SK-N-SH treated with all-trans-retinoic acid at 6 μM for 48 hours (cell line): ENCODE results near the gene PTPRN2.

Experiments used
- ATAC-seq: fragments of 200-7000 bp; cut with Tn5 transposase; 3 replicates; pipeline ENCODE4 v1.9.1; 2020; ENCODE audit warnings: mild to moderate bottlenecking, moderate library complexity
- ARNTL ChIP-seq: fragments of 450-650 bp; formaldehyde crosslinking; IDR thresholded peaks from 2 replicates; pipeline ENCODE4 v1.5.0; 2020; ENCODE audit warnings: low read depth, mild to moderate bottlenecking, moderate library complexity, borderline replicate concordance
- BACH2 ChIP-seq: fragments of 250-450 bp; sonication (Bioruptor Pico); IDR thresholded peaks from 2 replicates; pipeline ENCODE4 v1.9.0; 2021; ENCODE audit warnings: mild to moderate bottlenecking, borderline replicate concordance
- CSDC2 ChIP-seq: fragments of 250-450 bp; sonication (Bioruptor Pico); IDR thresholded peaks from 2 replicates; pipeline ENCODE4 v1.5.0; 2020; ENCODE audit warnings: mild to moderate bottlenecking, moderate library complexity
- ESRRG ChIP-seq: fragments of 250-450 bp; sonication (Bioruptor Pico); IDR thresholded peaks from 2 replicates; pipeline ENCODE4 v1.6.1; 2021; ENCODE audit warnings: mild to moderate bottlenecking
- GLIS3 ChIP-seq: fragments of 250-450 bp; sonication (Bioruptor Pico); IDR thresholded peaks from 2 replicates; pipeline ENCODE4 v1.5.0; 2020; ENCODE audit warnings: mild to moderate bottlenecking, moderate library complexity
- ISL1 ChIP-seq: fragments of 250-450 bp; sonication (Bioruptor Pico); IDR thresholded peaks from 2 replicates; pipeline ENCODE4 v2.1.2; 2022; ENCODE audit warnings: mild to moderate bottlenecking, moderate library complexity
- OSR1 ChIP-seq: fragments of 250-450 bp; sonication (Bioruptor Pico); IDR thresholded peaks from 2 replicates; pipeline ENCODE4 v1.8.0; 2022; ENCODE audit warnings: moderate library complexity, mild to moderate bottlenecking, inconsistent platforms
- PPARA ChIP-seq: fragments of 250-450 bp; sonication (Bioruptor Pico); IDR thresholded peaks from 2 replicates; pipeline ENCODE4 v1.5.0; 2020; ENCODE audit warnings: mild to moderate bottlenecking, borderline replicate concordance
- RARB ChIP-seq: fragments of 250-450 bp; sonication (Bioruptor Pico); IDR thresholded peaks from 2 replicates; pipeline ENCODE4 v1.8.0; 2021; ENCODE audit warnings: mild to moderate bottlenecking, moderate library complexity
- SNAI2 ChIP-seq: fragments of 250-450 bp; sonication (Bioruptor Pico); IDR thresholded peaks from 2 replicates; pipeline ENCODE4 v1.5.0; 2020; ENCODE audit warnings: mild to moderate bottlenecking, moderate library complexity
- TCF4 ChIP-seq: fragments of 250-450 bp; sonication (Bioruptor Pico); IDR thresholded peaks from 2 replicates; pipeline ENCODE4 v1.8.0; 2021; ENCODE audit warnings: mild to moderate bottlenecking, moderate library complexity, borderline replicate concordance
- TOX ChIP-seq: fragments of 250-450 bp; sonication (Bioruptor Pico); IDR thresholded peaks from 2 replicates; pipeline ENCODE4 v1.8.0; 2021; ENCODE audit warnings: mild to moderate bottlenecking, moderate library complexity, borderline replicate concordance
- TSHZ2 ChIP-seq: fragments of 250-450 bp; sonication (Bioruptor Pico); IDR thresholded peaks from 2 replicates; pipeline ENCODE4 v1.5.0; 2020; ENCODE audit warnings: mild to moderate bottlenecking, moderate library complexity
- ZC3H10 ChIP-seq: fragments of 250-450 bp; sonication (Bioruptor Pico); IDR thresholded peaks from 2 replicates; pipeline ENCODE4 v1.5.1; 2021; ENCODE audit warnings: mild to moderate bottlenecking, moderate library complexity
- ZFP3 ChIP-seq: fragments of 250-450 bp; sonication (Bioruptor Pico); IDR thresholded peaks from 2 replicates; pipeline ENCODE4 v1.5.0; 2020; ENCODE audit warnings: mild to moderate bottlenecking, moderate library complexity
- ZFP30 ChIP-seq: fragments of 450-650 bp; formaldehyde crosslinking; IDR thresholded peaks from 2 replicates; pipeline ENCODE4 v1.5.0; 2022; ENCODE audit warnings: mild to moderate bottlenecking, moderate library complexity
- ZNF565 ChIP-seq: fragments of 450-650 bp; formaldehyde crosslinking; conservative IDR thresholded peaks from 2 replicates; pipeline ENCODE4 v1.5.0; 2020; ENCODE audit warnings: low read depth, mild to moderate bottlenecking, moderate library complexity
- ZNF70 ChIP-seq: fragments of 450-650 bp; formaldehyde crosslinking; IDR thresholded peaks from 2 replicates; pipeline ENCODE4 v1.5.0; 2020; ENCODE audit warnings: mild to moderate bottlenecking, moderate library complexity
- ZNF8 ChIP-seq: fragments of 450-650 bp; formaldehyde crosslinking; IDR thresholded peaks from 2 replicates; pipeline ENCODE4 v1.5.0; 2020; ENCODE audit warnings: mild to moderate bottlenecking, moderate library complexity
- TF ChIP-seq, protein P1 (sequence below): fragments of 250-450 bp; sonication (Bioruptor Pico); IDR thresholded peaks from 2 replicates; pipeline ENCODE4 v1.8.0; 2021; ENCODE audit warnings: low read depth, mild to moderate bottlenecking, moderate library complexity, borderline replicate concordance
- TF ChIP-seq, protein P2 (sequence below): fragments of 250-450 bp; sonication (Bioruptor Pico); IDR thresholded peaks from 2 replicates; pipeline ENCODE4 v1.5.1; 2021; ENCODE audit warnings: mild to moderate bottlenecking, moderate library complexity

Gene PTPRN2

DNA sequence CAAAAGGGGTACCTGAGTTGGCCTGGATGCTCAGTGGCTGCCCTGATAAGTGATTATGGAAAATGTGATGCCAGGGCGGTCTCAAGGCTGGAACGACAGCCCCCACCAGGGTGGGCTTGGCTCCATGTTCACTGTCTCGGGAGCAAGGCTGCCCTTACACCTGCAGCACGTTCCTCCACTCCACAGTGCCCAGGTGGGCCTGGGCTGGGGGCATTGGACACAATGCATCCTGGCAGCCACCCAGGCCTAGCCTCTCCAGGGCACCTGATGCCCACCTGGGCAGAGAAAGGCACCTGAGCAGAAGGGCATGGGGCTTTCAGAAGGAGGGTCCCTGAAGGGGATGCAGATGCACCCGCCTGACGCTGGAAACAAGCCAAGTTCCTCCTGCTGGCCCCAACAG, 702.5 kb downstream of the PTPRN2 start:
- no peak for ATAC-seq
- no peak for TF ChIP-seq CSDC2 (CRISPR knock-in tag)
- TF ChIP-seq, protein P1, sequence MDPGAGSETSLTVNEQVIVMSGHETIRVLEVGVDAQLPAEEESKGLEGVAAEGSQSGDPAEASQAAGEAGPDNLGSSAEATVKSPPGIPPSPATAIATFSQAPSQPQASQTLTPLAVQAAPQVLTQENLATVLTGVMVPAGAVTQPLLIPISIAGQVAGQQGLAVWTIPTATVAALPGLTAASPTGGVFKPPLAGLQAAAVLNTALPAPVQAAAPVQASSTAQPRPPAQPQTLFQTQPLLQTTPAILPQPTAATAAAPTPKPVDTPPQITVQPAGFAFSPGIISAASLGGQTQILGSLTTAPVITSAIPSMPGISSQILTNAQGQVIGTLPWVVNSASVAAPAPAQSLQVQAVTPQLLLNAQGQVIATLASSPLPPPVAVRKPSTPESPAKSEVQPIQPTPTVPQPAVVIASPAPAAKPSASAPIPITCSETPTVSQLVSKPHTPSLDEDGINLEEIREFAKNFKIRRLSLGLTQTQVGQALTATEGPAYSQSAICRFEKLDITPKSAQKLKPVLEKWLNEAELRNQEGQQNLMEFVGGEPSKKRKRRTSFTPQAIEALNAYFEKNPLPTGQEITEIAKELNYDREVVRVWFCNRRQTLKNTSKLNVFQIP (CRISPR knock-in tag), result no peak
- no peak for TF ChIP-seq ZNF70 (CRISPR knock-in tag)
- no peak for TF ChIP-seq ZNF8 (CRISPR knock-in tag)
- TF ChIP-seq ZFP30 (CRISPR knock-in tag), result no peak
- no peak for TF ChIP-seq ZC3H10 (CRISPR knock-in tag)
- TF ChIP-seq ZFP3 (CRISPR knock-in tag), result no peak
- no peak for TF ChIP-seq SNAI2 (CRISPR knock-in tag)
- TF ChIP-seq ZNF565 (CRISPR knock-in tag), result no peak
- no peak for TF ChIP-seq PPARA
- no peak for TF ChIP-seq TCF4 (CRISPR knock-in tag)
- no peak for TF ChIP-seq GLIS3 (CRISPR knock-in tag)
- no peak for TF ChIP-seq ISL1 (CRISPR knock-in tag)
- no peak for TF ChIP-seq OSR1 (CRISPR knock-in tag)
- no peak for TF ChIP-seq ARNTL
- TF ChIP-seq ESRRG (CRISPR knock-in tag), result no peak
- TF ChIP-seq, protein P2, sequence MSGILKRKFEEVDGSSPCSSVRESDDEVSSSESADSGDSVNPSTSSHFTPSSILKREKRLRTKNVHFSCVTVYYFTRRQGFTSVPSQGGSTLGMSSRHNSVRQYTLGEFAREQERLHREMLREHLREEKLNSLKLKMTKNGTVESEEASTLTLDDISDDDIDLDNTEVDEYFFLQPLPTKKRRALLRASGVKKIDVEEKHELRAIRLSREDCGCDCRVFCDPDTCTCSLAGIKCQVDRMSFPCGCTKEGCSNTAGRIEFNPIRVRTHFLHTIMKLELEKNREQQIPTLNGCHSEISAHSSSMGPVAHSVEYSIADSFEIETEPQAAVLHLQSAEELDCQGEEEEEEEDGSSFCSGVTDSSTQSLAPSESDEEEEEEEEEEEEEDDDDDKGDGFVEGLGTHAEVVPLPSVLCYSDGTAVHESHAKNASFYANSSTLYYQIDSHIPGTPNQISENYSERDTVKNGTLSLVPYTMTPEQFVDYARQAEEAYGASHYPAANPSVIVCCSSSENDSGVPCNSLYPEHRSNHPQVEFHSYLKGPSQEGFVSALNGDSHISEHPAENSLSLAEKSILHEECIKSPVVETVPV, result no peak
- TF ChIP-seq BACH2 (CRISPR knock-in tag), result no peak
- TF ChIP-seq, all 23 proteins: peak for 0

GRCh38 chr7:157884461-157885062, 703.1 kb downstream of the PTPRN2 start:
- no peak for ATAC-seq
- TF ChIP-seq BACH2 (CRISPR knock-in tag) (no peak), CSDC2 (CRISPR knock-in tag) (no peak), ZNF70 (CRISPR knock-in tag) (no peak), TCF4 (CRISPR knock-in tag) (no peak), OSR1 (CRISPR knock-in tag) (no peak), PPARA (no peak), ZFP30 (CRISPR knock-in tag) (no peak), ISL1 (CRISPR knock-in tag) (no peak), ARNTL (no peak), GLIS3 (CRISPR knock-in tag) (no peak), ZNF565 (CRISPR knock-in tag) (no peak), ZFP3 (CRISPR knock-in tag) (no peak), ZNF8 (CRISPR knock-in tag) (no peak), SNAI2 (CRISPR knock-in tag) (no peak), TOX (CRISPR knock-in tag) (no peak), TSHZ2 (CRISPR knock-in tag) (no peak), RARB (CRISPR knock-in tag) (no peak)
- TF ChIP-seq, protein P1 (CRISPR knock-in tag), result no peak
- TF ChIP-seq, protein P2, result no peak
